Measurements from ENCODE around the gene STAU1. TPM values are rescaled to one million over a fixed set of nuclear protein-coding genes. Genes with fewer than 3 reads are reported as not detected.
"Not testable (repeated sequence)": the region's sequence is repeated elsewhere in the genome, so short reads cannot be mapped to it uniquely, and the experiment has no call there.

The STAU1 gene
- total RNA-seq, 1 experiment from 2014 or later: 147 TPM

DNA sequence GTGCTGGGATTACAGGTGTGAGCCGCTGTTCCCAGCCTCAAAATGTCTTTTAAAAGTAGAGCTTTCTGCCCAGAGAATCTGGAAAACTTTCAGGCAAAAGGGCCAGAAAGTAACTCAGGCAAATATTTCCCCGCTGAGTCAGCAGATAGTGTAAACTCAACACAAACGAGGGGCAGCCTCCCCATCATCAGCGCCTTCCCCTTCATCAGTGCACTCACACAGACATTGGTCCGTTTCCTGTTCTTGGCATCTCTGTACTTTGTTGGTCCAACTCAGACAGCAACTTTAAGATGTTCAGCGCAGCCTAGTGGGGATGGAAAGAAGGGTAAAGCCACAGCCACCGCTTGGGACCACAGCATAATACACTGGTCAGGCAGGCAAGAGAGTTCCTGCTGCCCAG is 72.6 kb downstream of the STAU1 start:
- intact Hi-C loops (cut with micrococcal nuclease; ENCODE audit: unreplicated experiment): no loop called here
- no peak for TF ChIP-seq CTCF (IDR thresholded peaks at IDR 0.05; ENCODE audit: unreplicated experiment)
- Mint-ChIP-seq H3K9me3 (ENCODE audit: low read depth, unreplicated experiment) (no peaks in the 10 kb centered on the region), H3K4me1 (ENCODE audit: low read depth, unreplicated experiment) (no peaks in the 10 kb centered on the region), H3K27me3 (ENCODE audit: unreplicated experiment) (no peaks in the 10 kb centered on the region), H3K4me3 (ENCODE audit: low read depth, unreplicated experiment) (no peak overlapping the region), H3K36me3 (ENCODE audit: insufficient read depth, unreplicated experiment) (peaks cover 90% of the 10 kb centered on the region), H3K27ac (ENCODE audit: unreplicated experiment) (no peak overlapping the region)
- BruUV-seq (replicated peaks): no TSS peak
- CTCF ChIA-PET: no interaction called here
- no peak for DNase-seq

- CTCF ChIA-PET: no interaction called here
- no peak for DNase-seq
- H3K9me3 Mint-ChIP-seq (ENCODE audit: low read depth, unreplicated experiment): no peaks in the 10 kb centered on the region
- intact Hi-C loops (cut with micrococcal nuclease; ENCODE audit: unreplicated experiment): no loop called here
- no peak for TF ChIP-seq CTCF (IDR thresholded peaks at IDR 0.05; ENCODE audit: unreplicated experiment)
- BruUV-seq (replicated peaks): TSS peak; percentile 10
- no peaks in the 10 kb centered on the region for H3K4me1 Mint-ChIP-seq (ENCODE audit: low read depth, unreplicated experiment)
- no peak overlapping the region for H3K4me3 Mint-ChIP-seq (ENCODE audit: low read depth, unreplicated experiment)
- no peaks in the 10 kb centered on the region for H3K27me3 Mint-ChIP-seq (ENCODE audit: unreplicated experiment)
- H3K36me3 Mint-ChIP-seq (ENCODE audit: insufficient read depth, unreplicated experiment): peaks cover 91% of the 10 kb centered on the region
- no peak overlapping the region for H3K27ac Mint-ChIP-seq (ENCODE audit: unreplicated experiment)
These were observed 75.4 kb downstream of the STAU1 start for GRCh38 chr20:49112596-49113274.

DNA sequence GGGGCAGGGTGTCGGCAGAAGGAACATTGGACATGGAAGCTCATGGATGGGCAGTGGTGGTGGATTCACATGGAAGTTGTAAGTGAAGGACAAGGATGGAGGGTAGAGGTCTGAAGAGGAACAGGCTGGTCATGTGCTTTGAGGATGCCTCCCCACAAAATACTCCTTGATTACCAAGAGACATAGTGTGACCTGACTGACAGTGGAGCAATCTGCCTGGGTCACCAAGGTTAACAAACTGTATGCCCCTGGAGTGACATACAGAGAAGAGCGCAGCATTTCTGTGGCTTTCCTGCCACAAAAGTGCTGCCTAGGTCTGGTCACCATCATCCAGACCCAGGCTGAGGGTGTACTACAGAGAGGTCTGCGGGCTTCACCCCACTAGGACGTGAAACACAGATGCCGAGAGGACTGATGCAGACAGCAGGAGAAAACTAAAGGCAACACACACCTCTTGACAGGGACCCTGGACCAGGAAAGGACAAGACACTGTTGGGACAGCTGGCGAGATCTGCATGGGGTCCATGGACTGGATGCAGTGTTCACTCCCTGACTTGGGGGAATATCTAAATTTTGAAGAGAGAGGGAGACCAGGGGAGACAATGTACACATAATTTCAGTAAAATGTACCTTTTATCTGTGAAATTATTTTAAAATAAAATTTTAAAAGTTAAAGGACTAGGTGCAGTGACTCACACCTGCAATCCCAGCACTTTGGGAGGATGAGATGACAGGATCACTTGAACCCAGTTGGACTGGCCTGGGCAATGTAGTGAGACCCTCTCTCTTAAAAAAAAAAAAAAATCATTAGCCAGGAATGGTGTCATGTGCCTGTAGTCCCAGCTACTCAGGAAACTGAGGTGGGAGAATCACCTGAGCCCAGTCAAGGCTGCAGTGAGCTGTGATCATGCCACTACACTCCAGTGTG is 77.1 kb downstream of the STAU1 start:
- no peak for DNase-seq
- BruUV-seq (replicated peaks): no TSS peak
- no peaks in the 10 kb centered on the region for H3K27me3 Mint-ChIP-seq (ENCODE audit: unreplicated experiment)
- peaks cover 92% of the 10 kb centered on the region for H3K36me3 Mint-ChIP-seq (ENCODE audit: insufficient read depth, unreplicated experiment)
- TF ChIP-seq CTCF (IDR thresholded peaks at IDR 0.05; ENCODE audit: unreplicated experiment): no peak
- intact Hi-C loops (cut with micrococcal nuclease; ENCODE audit: unreplicated experiment): no loop called here
- H3K4me1 Mint-ChIP-seq (ENCODE audit: low read depth, unreplicated experiment): no peaks in the 10 kb centered on the region
- CTCF ChIA-PET: interaction anchor here (0.5 to 0.6 kb wide), 3 partner anchors 15 to 80 kb away, joined by 3 to 4 read pairs (median 3); no protein-coding TSS in a partner anchor
- H3K9me3 Mint-ChIP-seq (ENCODE audit: low read depth, unreplicated experiment): no peaks in the 10 kb centered on the region
- peak overlapping the region; percentile 30 for H3K27ac Mint-ChIP-seq (ENCODE audit: unreplicated experiment)
- no peak overlapping the region for H3K4me3 Mint-ChIP-seq (ENCODE audit: low read depth, unreplicated experiment)

- Mint-ChIP-seq H3K36me3 (ENCODE audit: insufficient read depth, unreplicated experiment) (peaks cover 87% of the 10 kb centered on the region), H3K9me3 (ENCODE audit: low read depth, unreplicated experiment) (no peaks in the 10 kb centered on the region), H3K4me1 (ENCODE audit: low read depth, unreplicated experiment) (no peaks in the 10 kb centered on the region), H3K4me3 (ENCODE audit: low read depth, unreplicated experiment) (no peak overlapping the region), H3K27ac (ENCODE audit: unreplicated experiment) (no peak overlapping the region), H3K27me3 (ENCODE audit: unreplicated experiment) (no peaks in the 10 kb centered on the region)
- CTCF ChIA-PET: interaction anchor here (0.5 to 0.7 kb wide), 2 partner anchors 21 to 317 kb away, joined by 3 read pairs; no protein-coding TSS in a partner anchor
- BruUV-seq (replicated peaks): no TSS peak
- TF ChIP-seq CTCF (IDR thresholded peaks at IDR 0.05; ENCODE audit: unreplicated experiment): no peak
- DNase-seq: no peak
- intact Hi-C loops (cut with micrococcal nuclease; ENCODE audit: unreplicated experiment): no loop called here
These were observed 81.8 kb downstream of the STAU1 start for GRCh38 chr20:49106328-49106727.

DNA sequence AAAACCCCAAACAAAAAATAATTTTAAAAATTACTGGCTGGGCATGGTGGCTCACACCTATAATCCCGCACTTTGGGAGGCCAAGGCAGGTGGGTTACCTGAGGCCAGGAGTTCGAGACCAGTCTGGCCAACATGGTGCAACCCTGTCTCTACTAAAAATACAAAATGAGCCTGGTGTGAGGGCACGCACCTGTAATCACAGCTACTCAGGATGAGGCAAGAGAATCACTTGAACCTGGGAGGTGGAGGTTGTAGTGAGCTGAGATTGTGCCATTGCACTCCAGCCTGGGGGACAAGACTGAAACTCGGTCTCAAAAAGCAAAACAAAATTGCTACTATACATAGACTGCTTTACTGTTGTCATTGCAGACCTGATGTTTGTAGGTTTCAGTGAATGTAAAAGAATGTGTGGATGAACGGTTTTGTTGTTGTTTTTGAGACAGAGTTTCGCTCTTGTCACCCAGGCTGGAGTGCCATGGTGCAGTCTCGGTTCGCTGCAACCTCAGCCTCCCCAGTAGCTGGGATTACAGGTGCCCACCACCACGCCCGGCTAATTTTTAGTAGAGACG is 83.1 kb downstream of the STAU1 start:
- H3K9me3 Mint-ChIP-seq (ENCODE audit: low read depth, unreplicated experiment); BruUV-seq (replicated peaks); H3K27me3 Mint-ChIP-seq (ENCODE audit: unreplicated experiment); DNase-seq; H3K4me1 Mint-ChIP-seq (ENCODE audit: low read depth, unreplicated experiment); H3K27ac Mint-ChIP-seq (ENCODE audit: unreplicated experiment); H3K4me3 Mint-ChIP-seq (ENCODE audit: low read depth, unreplicated experiment); intact Hi-C loops (cut with micrococcal nuclease; ENCODE audit: unreplicated experiment); CTCF ChIA-PET: not testable (repeated sequence)
- H3K36me3 Mint-ChIP-seq (ENCODE audit: insufficient read depth, unreplicated experiment): peaks cover 87% of the 10 kb centered on the region
